ENCODE measurements around the gene LRP4. TPM values are rescaled to one million over a fixed set of nuclear protein-coding genes. Genes with fewer than 3 reads are reported as not detected.
A peak's percentile ranks its signal among the peaks of the same experiment; 100 is the strongest.

The LRP4 gene
- total RNA-seq, 3 donors from 2014 or later: 5.2 to 7.5 (median 6.4) TPM

DNA sequence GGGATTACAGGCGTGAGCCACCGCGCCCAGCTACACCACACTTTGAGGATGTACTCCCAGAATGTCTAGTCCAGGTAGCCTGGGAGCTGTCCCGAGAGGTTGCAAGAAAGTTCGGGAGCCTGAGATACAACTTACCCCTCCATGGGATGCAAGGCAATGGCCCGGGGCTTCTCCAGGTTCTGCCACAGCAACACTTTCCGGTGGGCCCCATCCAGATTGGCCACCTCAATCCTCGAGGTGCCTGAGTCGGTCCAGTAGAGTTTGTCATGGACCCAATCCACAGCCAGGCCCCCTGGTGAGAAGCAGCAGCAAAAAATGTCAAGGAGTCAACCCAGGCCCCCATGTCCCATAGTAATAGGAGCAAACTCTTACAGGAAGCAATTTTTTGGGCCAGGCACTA lies 25.5 kb downstream of the LRP4 start:
- no peak overlapping the region for H3K4me3 ChIP-seq
- no peak overlapping the region for H3K27ac ChIP-seq
- no peaks in the 10 kb centered on the region for H3K4me1 ChIP-seq
- TF ChIP-seq CTCF (IDR thresholded peaks at IDR 0.05): no peak
- TF ChIP-seq POLR2A (IDR thresholded peaks at IDR 0.05): no peak
- TF ChIP-seq POLR2AphosphoS5 (IDR thresholded peaks at IDR 0.05): no peak
- H3K27me3 ChIP-seq: no peaks in the 10 kb centered on the region
- intact Hi-C loops (cut with DNase I; ENCODE audit: low total_unique reads): loop anchor here (5.0 kb wide), 1 partner anchor 259 kb away; no protein-coding TSS in a partner anchor
- H3K36me3 ChIP-seq: no peaks in the 10 kb centered on the region
- DNase-seq (ENCODE audit: low spot score in 2 of 2): no peak
- no peaks in the 10 kb centered on the region for H3K9me3 ChIP-seq

GRCh38 chr11:46892109-46892508 lies 26.2 kb downstream of the LRP4 start:
- TF ChIP-seq POLR2A (IDR thresholded peaks at IDR 0.05) (no peak), POLR2AphosphoS5 (IDR thresholded peaks at IDR 0.05) (no peak), CTCF (IDR thresholded peaks at IDR 0.05) (no peak)
- intact Hi-C loops (cut with DNase I; ENCODE audit: low total_unique reads): loop anchor here (5.0 kb wide), 1 partner anchor 260 kb away; no protein-coding TSS in a partner anchor
- H3K36me3 ChIP-seq: no peaks in the 10 kb centered on the region
- H3K27me3 ChIP-seq: no peaks in the 10 kb centered on the region
- no peaks in the 10 kb centered on the region for H3K4me1 ChIP-seq
- no peak for DNase-seq (ENCODE audit: low spot score in 2 of 2)
- H3K9me3 ChIP-seq: no peaks in the 10 kb centered on the region
- no peak overlapping the region for H3K27ac ChIP-seq
- H3K4me3 ChIP-seq: no peak overlapping the region

- TF ChIP-seq CTCF (IDR thresholded peaks at IDR 0.05): no peak
- no peak for TF ChIP-seq POLR2A (IDR thresholded peaks at IDR 0.05)
- TF ChIP-seq POLR2AphosphoS5 (IDR thresholded peaks at IDR 0.05): no peak
- intact Hi-C loops (cut with DNase I; ENCODE audit: low total_unique reads): loop anchor here (5.0 kb wide), 1 partner anchor 262 kb away; no protein-coding TSS in a partner anchor
- Histone ChIP-seq H3K9me3 (no peaks in the 10 kb centered on the region), H3K36me3 (no peaks in the 10 kb centered on the region), H3K4me1 (no peaks in the 10 kb centered on the region), H3K27ac (no peak overlapping the region), H3K27me3 (no peaks in the 10 kb centered on the region), H3K4me3 (no peak overlapping the region)
- no peak for DNase-seq (ENCODE audit: low spot score in 2 of 2)
Measured at GRCh38 chr11:46890665-46891064, 27.7 kb downstream of the LRP4 start.

- Histone ChIP-seq H3K36me3 (no peaks in the 10 kb centered on the region), H3K27ac (no peak overlapping the region), H3K9me3 (no peaks in the 10 kb centered on the region), H3K27me3 (no peaks in the 10 kb centered on the region), H3K4me3 (no peak overlapping the region), H3K4me1 (no peaks in the 10 kb centered on the region)
- DNase-seq (ENCODE audit: low spot score in 2 of 2): peak; percentile 60 to 66
- TF ChIP-seq POLR2AphosphoS5 (IDR thresholded peaks at IDR 0.05) (peak in 2 of 3 donors; percentile 14 to 29), POLR2A (IDR thresholded peaks at IDR 0.05) (no peak), CTCF (IDR thresholded peaks at IDR 0.05) (peak; percentile 92 to 95 (median 92))
- intact Hi-C loops (cut with DNase I; ENCODE audit: low total_unique reads): loop anchor here (5.0 kb wide), 1 partner anchor 262 kb away; no protein-coding TSS in a partner anchor
Measured at GRCh38 chr11:46889689-46890475, 28.5 kb downstream of the LRP4 start.

DNA sequence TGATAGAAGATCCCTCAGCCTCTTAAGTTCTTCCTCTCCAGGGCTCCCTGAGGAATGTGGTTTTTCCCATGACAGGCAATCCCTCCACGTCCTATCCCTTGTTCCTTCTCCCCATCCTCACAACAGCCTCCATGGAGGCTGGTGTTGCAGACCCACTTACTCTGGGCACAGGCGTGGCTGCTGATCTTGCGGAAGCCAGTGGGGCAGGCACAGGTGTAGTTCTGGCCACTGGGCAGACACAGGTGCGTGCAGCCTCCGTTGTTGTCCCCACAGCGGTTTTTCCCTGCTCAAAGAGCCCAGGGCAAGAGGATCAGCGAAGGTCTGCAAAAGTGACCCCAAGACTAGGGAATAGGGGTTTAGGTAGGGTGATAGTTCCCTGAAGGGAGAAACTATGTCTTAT lies 29.1 kb downstream of the LRP4 start:
- Histone ChIP-seq H3K36me3 (no peaks in the 10 kb centered on the region), H3K9me3 (no peaks in the 10 kb centered on the region), H3K4me1 (no peaks in the 10 kb centered on the region), H3K27ac (no peak overlapping the region), H3K4me3 (no peak overlapping the region), H3K27me3 (no peaks in the 10 kb centered on the region)
- no peak for DNase-seq (ENCODE audit: low spot score in 2 of 2)
- intact Hi-C loops (cut with DNase I; ENCODE audit: low total_unique reads): no loop called here
- TF ChIP-seq POLR2A (IDR thresholded peaks at IDR 0.05) (no peak), CTCF (IDR thresholded peaks at IDR 0.05) (no peak), POLR2AphosphoS5 (IDR thresholded peaks at IDR 0.05) (no peak)
